SK-N-SH (cell line): ENCODE measurements around the gene CHCHD3. TPM values are rescaled to one million over a fixed set of nuclear protein-coding genes. Genes with fewer than 3 reads are reported as not detected.

Source experiments
- CTCF ChIA-PET: fragments of 300-600, 350-600 bp; formaldehyde crosslinking; extraction: SDS; loops from one replicate; lab custom pipeline; 2021; lab: Yijun Ruan, JAX
- POLR2A ChIA-PET: fragments of 350-600 bp; sonication (Branson Sonifier 250); formaldehyde crosslinking; extraction: SDS; loops from one replicate; lab custom pipeline; 2020; ENCODE audit warnings: antibody characterized with exemption, inconsistent platforms; lab: Yijun Ruan, JAX
- DNase-seq: peaks from one replicate; pipeline ENCODE4 v3.0.0; 2012
- H2AFZ ChIP-seq: fragments of 200-600 bp; sonication (generic); 2 replicates; pipeline ENCODE4 v1.8.1; 2016; ENCODE audit warnings: antibody characterized with exemption, mild to moderate bottlenecking, low read depth
- H3F3A ChIP-seq: fragments of 200-600 bp; sonication (generic); replicated peaks from 2 replicates; pipeline ENCODE3; 2016; ENCODE audit warnings: antibody characterized with exemption, mild to moderate bottlenecking; ENCODE audit not compliant: insufficient read depth
- H3K27ac ChIP-seq, 2 experiments: fragments of 200-500 bp in 1 of 2; fragments of 200-600 bp in 1 of 2; sonication (Bioruptor generic) in 1 of 2; sonication (generic), shearing (Covaris generic) in 1 of 2; 2 replicates each; pipeline versions ENCODE4 v1.5.1 to v1.6.1; 2014 to 2016; ENCODE audit warnings: low read depth in 2 of 2, inconsistent platforms in 1 of 2, low read length in 1 of 2, mild to moderate bottlenecking in 1 of 2, mixed read lengths in 1 of 2
- H3K27me3 ChIP-seq: fragments of 200-600 bp; sonication (generic), shearing (Covaris generic); 2 replicates; pipeline ENCODE4 v1.6.1; 2016; ENCODE audit warnings: mixed run types; ENCODE audit not compliant: insufficient read depth
- H3K36me3 ChIP-seq, 2 experiments: fragments of 200-500 bp in 1 of 2; fragments of 200-600 bp in 1 of 2; sonication (Bioruptor generic) in 1 of 2; sonication (generic) in 1 of 2; replicated peaks in 1 of 2; 2 replicates each; pipeline versions ENCODE3 to v1.5.1; 2014 to 2016; ENCODE audit warnings: low read length in 1 of 2, mild to moderate bottlenecking in 1 of 2; ENCODE audit not compliant: insufficient read depth in 2 of 2, control insufficient read depth in 1 of 2
- H3K4me1 ChIP-seq, 2 experiments: fragments of 200-500 bp in 1 of 2; fragments of 200-600 bp in 1 of 2; sonication (Bioruptor generic) in 1 of 2; sonication (generic), shearing (Covaris generic) in 1 of 2; 2 replicates each; pipeline versions ENCODE4 v1.5.1 to v1.6.1; 2014 to 2016; ENCODE audit warnings: low read depth in 1 of 2, low read length in 1 of 2, mixed run types in 1 of 2; ENCODE audit not compliant: insufficient read depth in 2 of 2, control insufficient read depth in 1 of 2
- H3K4me2 ChIP-seq: fragments of 200-600 bp; sonication (generic), shearing (Covaris generic); 2 replicates; pipeline ENCODE4 v1.6.1; 2017; ENCODE audit warnings: mixed run types
- H3K4me3 ChIP-seq, 2 experiments: fragments of 200-500 bp in 1 of 2; fragments of 200-600 bp in 1 of 2; sonication (Bioruptor generic) in 1 of 2; sonication (generic), shearing (Covaris generic) in 1 of 2; 2 replicates each; pipeline versions ENCODE4 v1.5.1 to v1.8.1; 2014 to 2016; ENCODE audit warnings: low read depth in 2 of 2, inconsistent platforms in 1 of 2, low read length in 1 of 2, mild to moderate bottlenecking in 1 of 2, mixed read lengths in 1 of 2, moderate library complexity in 1 of 2
- H3K79me2 ChIP-seq: fragments of 200-600 bp; sonication (generic); 2 replicates; pipeline ENCODE4 v1.8.1; 2017; ENCODE audit warnings: mild to moderate bottlenecking; ENCODE audit not compliant: insufficient read depth
- H3K9ac ChIP-seq: fragments of 200-600 bp; sonication (generic); 2 replicates; pipeline ENCODE4 v1.6.1; 2017; ENCODE audit warnings: mixed run types
- H3K9me2 ChIP-seq: fragments of 200-600 bp; sonication (generic); 2 replicates; pipeline ENCODE4 v1.6.1; 2017; ENCODE audit warnings: mixed run types
- H3K9me3 ChIP-seq: fragments of 200-600 bp; sonication (generic); 2 replicates; pipeline ENCODE4 v1.6.1; 2017; ENCODE audit warnings: mixed run types, mild to moderate bottlenecking, moderate library complexity
- H4K20me1 ChIP-seq: fragments of 200-600 bp; sonication (generic); 2 replicates; pipeline ENCODE4 v1.6.1; 2017; ENCODE audit warnings: mild to moderate bottlenecking, mixed run types; ENCODE audit not compliant: insufficient read depth
- CHD2 ChIP-seq: fragments of 150-350 bp; IDR thresholded peaks from 2 replicates; pipeline ENCODE4 v1.6.1; 2018; ENCODE audit warnings: low read length; ENCODE audit not compliant: partially characterized antibody
- ELF1 ChIP-seq: IDR thresholded peaks from 2 replicates; pipeline ENCODE4 v1.4.0; 2012
- FOSL2 ChIP-seq: IDR thresholded peaks from 2 replicates; pipeline ENCODE4 v1.4.0; 2012; ENCODE audit warnings: low read depth, mild to moderate bottlenecking, moderate library complexity, borderline replicate concordance
- FOXM1 ChIP-seq: IDR thresholded peaks from 2 replicates; pipeline ENCODE4 v1.4.0; 2012; ENCODE audit warnings: low read depth, mild to moderate bottlenecking
- GABPA ChIP-seq: IDR thresholded peaks from 2 replicates; pipeline ENCODE4 v1.4.0; 2012; ENCODE audit warnings: low read depth, mild to moderate bottlenecking
- MXI1 ChIP-seq: IDR thresholded peaks from 2 replicates; pipeline ENCODE4 v1.6.1; 2012; ENCODE audit warnings: mild to moderate bottlenecking, low read depth, low read length, improper control_type of control experiment
- PBX3 ChIP-seq: IDR thresholded peaks from 2 replicates; pipeline ENCODE4; 2012
- RAD21 ChIP-seq: IDR thresholded peaks from 2 replicates; pipeline ENCODE4 v1.6.1; 2012; ENCODE audit warnings: mild to moderate bottlenecking, low read length
- RCOR1 ChIP-seq: fragments of 150-350 bp; IDR thresholded peaks from 2 replicates; pipeline ENCODE4 v1.6.1; 2017; ENCODE audit warnings: antibody characterized with exemption, low read length
- SMC3 ChIP-seq: IDR thresholded peaks from 2 replicates; pipeline ENCODE4 v1.6.1; 2012; ENCODE audit warnings: low read depth, low read length, improper control_type of control experiment
- TAF1 ChIP-seq: IDR thresholded peaks from 2 replicates; pipeline ENCODE4 v1.6.1; 2012; ENCODE audit warnings: low read depth, mild to moderate bottlenecking, low read length, moderate library complexity, borderline replicate concordance
- TCF12 ChIP-seq: IDR thresholded peaks from 2 replicates; pipeline ENCODE4 v1.4.0; 2012
- USF1 ChIP-seq: IDR thresholded peaks from 2 replicates; pipeline ENCODE4 v1.4.0; 2012; ENCODE audit warnings: low read depth, borderline replicate concordance
- YY1 ChIP-seq: IDR thresholded peaks from 2 replicates; pipeline ENCODE4 v1.4.0; 2012; ENCODE audit warnings: low read depth, mild to moderate bottlenecking
- ZBTB33 ChIP-seq: IDR thresholded peaks from 2 replicates; pipeline ENCODE4 v1.4.0; 2012; ENCODE audit warnings: low read depth, borderline replicate concordance
- WGBS: methylation state at CpG from one replicate; pipeline ENCODE4 v1.1.6; 2017; ENCODE audit warnings: low lambda C conversion rate; 5-methylcytosine and 5-hydroxymethylcytosine counted together
- polyA plus RNA-seq, 3 experiments: library from polyadenylated mRNA; depleted of rRNA; stranded (reverse); fragments of >200 nt; gene quantifications; 2 replicates each; pipeline ENCODE4 v1.2.3, GENCODE V29; 2012
- TF ChIP-seq, protein P1 (sequence below): IDR thresholded peaks from 2 replicates; pipeline ENCODE4 v1.4.0; 2012; ENCODE audit warnings: low read depth
- TF ChIP-seq, protein P2 (sequence below): IDR thresholded peaks from 2 replicates; pipeline ENCODE4 v1.6.1; 2012; ENCODE audit warnings: mild to moderate bottlenecking, low read depth, low read length, moderate library complexity

The CHCHD3 gene
- polyA plus RNA-seq, 1 of the 3 experiments (the other 2 are of a cell fraction), result 97.1 TPM

GRCh38 chr7:132996581-132997242 lies 85.2 kb downstream of the CHCHD3 start:
- H3K4me2 ChIP-seq, result no peak overlapping the region

More at GRCh38 chr7:132996581-132997242, 85.2 kb downstream of the CHCHD3 start:
- Histone ChIP-seq H3K79me2 (peaks cover 92% of the 10 kb centered on the region), H3K9ac (no peak overlapping the region), H3K9me2 (no peaks in the 10 kb centered on the region), H3K27ac (no peak overlapping the region), H3F3A (no peaks in the 10 kb centered on the region), H2AFZ (no peak overlapping the region), H3K27me3 (no peaks in the 10 kb centered on the region), H4K20me1 (peaks cover 19% of the 10 kb centered on the region; the same call in 1 of the 2 replicates), H3K9me3 (no peaks in the 10 kb centered on the region), H3K4me1 (peaks cover 4 to 27% of the 10 kb centered on the region in 2 experiments; a peak in 3 of 4 replicates)
- DNase-seq, result no peak
- POLR2A ChIA-PET, result no interaction called here
- TF ChIP-seq USF1, result no peak
- no peak for TF ChIP-seq CHD2
- TF ChIP-seq ZBTB33, result no peak
- no peak for TF ChIP-seq RCOR1
- TF ChIP-seq TAF1, result no peak
- TF ChIP-seq, protein P1, sequence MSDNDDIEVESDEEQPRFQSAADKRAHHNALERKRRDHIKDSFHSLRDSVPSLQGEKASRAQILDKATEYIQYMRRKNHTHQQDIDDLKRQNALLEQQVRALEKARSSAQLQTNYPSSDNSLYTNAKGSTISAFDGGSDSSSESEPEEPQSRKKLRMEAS, result no peak
- no peak for TF ChIP-seq YY1
- TF ChIP-seq FOXM1, result no peak
- TF ChIP-seq TCF12, result no peak
- no peak for TF ChIP-seq SMC3
- TF ChIP-seq MXI1, result no peak
- no peak for TF ChIP-seq ELF1
- TF ChIP-seq RAD21, result no peak
- TF ChIP-seq, protein P2, sequence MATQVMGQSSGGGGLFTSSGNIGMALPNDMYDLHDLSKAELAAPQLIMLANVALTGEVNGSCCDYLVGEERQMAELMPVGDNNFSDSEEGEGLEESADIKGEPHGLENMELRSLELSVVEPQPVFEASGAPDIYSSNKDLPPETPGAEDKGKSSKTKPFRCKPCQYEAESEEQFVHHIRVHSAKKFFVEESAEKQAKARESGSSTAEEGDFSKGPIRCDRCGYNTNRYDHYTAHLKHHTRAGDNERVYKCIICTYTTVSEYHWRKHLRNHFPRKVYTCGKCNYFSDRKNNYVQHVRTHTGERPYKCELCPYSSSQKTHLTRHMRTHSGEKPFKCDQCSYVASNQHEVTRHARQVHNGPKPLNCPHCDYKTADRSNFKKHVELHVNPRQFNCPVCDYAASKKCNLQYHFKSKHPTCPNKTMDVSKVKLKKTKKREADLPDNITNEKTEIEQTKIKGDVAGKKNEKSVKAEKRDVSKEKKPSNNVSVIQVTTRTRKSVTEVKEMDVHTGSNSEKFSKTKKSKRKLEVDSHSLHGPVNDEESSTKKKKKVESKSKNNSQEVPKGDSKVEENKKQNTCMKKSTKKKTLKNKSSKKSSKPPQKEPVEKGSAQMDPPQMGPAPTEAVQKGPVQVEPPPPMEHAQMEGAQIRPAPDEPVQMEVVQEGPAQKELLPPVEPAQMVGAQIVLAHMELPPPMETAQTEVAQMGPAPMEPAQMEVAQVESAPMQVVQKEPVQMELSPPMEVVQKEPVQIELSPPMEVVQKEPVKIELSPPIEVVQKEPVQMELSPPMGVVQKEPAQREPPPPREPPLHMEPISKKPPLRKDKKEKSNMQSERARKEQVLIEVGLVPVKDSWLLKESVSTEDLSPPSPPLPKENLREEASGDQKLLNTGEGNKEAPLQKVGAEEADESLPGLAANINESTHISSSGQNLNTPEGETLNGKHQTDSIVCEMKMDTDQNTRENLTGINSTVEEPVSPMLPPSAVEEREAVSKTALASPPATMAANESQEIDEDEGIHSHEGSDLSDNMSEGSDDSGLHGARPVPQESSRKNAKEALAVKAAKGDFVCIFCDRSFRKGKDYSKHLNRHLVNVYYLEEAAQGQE, result no peak
- no peak for TF ChIP-seq PBX3
- no peak for TF ChIP-seq GABPA
- TF ChIP-seq FOSL2, result no peak
- TF ChIP-seq, all 33 proteins: peak for 0
- 91% methylated on average over 17 of the region's 17 CpGs for WGBS
- CTCF ChIA-PET, result no interaction called here
- Histone ChIP-seq H3K4me3 (no peak overlapping the region), H3K36me3 (peaks cover 3 to 5% of the 10 kb centered on the region in 2 experiments)
